ENCODE measurements around the gene SUMO2. TPM values are rescaled to one million over a fixed set of nuclear protein-coding genes. Genes with fewer than 3 reads are reported as not detected.

SUMO2 gene
- total RNA-seq, 2 donors from 2014 or later: 57.9 to 60.1 TPM

GRCh38 chr17:75227729-75228128 lies 45.0 kb upstream of the SUMO2 start:
- ATAC-seq (ENCODE audit: insufficient number of reproducible peaks, low FRiP score, low read depth) (no peak), DNase-seq (ENCODE audit: low spot score) (no peak)
- no peak overlapping the region for H3K27ac ChIP-seq
- H3K4me1 ChIP-seq (ENCODE audit: control insufficient read depth in 1 of 2, low read depth in 2 of 2): no peaks in the 10 kb centered on the region
- TF ChIP-seq CTCF (IDR thresholded peaks at IDR 0.05): no peak
- peaks cover 46% of the 10 kb centered on the region for H3K36me3 ChIP-seq
- H3K9me3 ChIP-seq: no peaks in the 10 kb centered on the region
- no peak overlapping the region for H3K4me3 ChIP-seq
- no peaks in the 10 kb centered on the region for H3K27me3 ChIP-seq (replicated peaks; ENCODE audit: insufficient read depth)

- DNase-seq (ENCODE audit: low spot score): no peak
- H3K4me3 ChIP-seq: no peak overlapping the region
- no peak overlapping the region for H3K27ac ChIP-seq
- no peak for TF ChIP-seq CTCF (IDR thresholded peaks at IDR 0.05)
- ATAC-seq (ENCODE audit: insufficient number of reproducible peaks, low FRiP score, low read depth): no peak
- H3K36me3 ChIP-seq: peaks cover 29% of the 10 kb centered on the region
- no peaks in the 10 kb centered on the region for H3K9me3 ChIP-seq
- H3K4me1 ChIP-seq (ENCODE audit: control insufficient read depth in 1 of 2, low read depth in 2 of 2): no peaks in the 10 kb centered on the region
- no peaks in the 10 kb centered on the region for H3K27me3 ChIP-seq (replicated peaks; ENCODE audit: insufficient read depth)
Measured at GRCh38 chr17:75225016-75225415, 42.3 kb upstream of the SUMO2 start.

GRCh38 chr17:75219815-75220214 lies 37.1 kb upstream of the SUMO2 start:
- TF ChIP-seq CTCF (IDR thresholded peaks at IDR 0.05): no peak
- ATAC-seq (ENCODE audit: insufficient number of reproducible peaks, low FRiP score, low read depth) (no peak), DNase-seq (ENCODE audit: low spot score) (no peak)
- Histone ChIP-seq H3K9me3 (no peaks in the 10 kb centered on the region), H3K4me1 (ENCODE audit: control insufficient read depth in 1 of 2, low read depth in 2 of 2) (no peaks in the 10 kb centered on the region), H3K36me3 (peaks cover 39% of the 10 kb centered on the region), H3K27ac (no peak overlapping the region), H3K27me3 (replicated peaks; ENCODE audit: insufficient read depth) (no peaks in the 10 kb centered on the region), H3K4me3 (no peak overlapping the region)

- Histone ChIP-seq H3K4me1 (ENCODE audit: control insufficient read depth in 1 of 2, low read depth in 2 of 2) (no peaks in the 10 kb centered on the region), H3K36me3 (peaks cover 54% of the 10 kb centered on the region), H3K9me3 (no peaks in the 10 kb centered on the region), H3K4me3 (no peak overlapping the region), H3K27ac (no peak overlapping the region), H3K27me3 (replicated peaks; ENCODE audit: insufficient read depth) (no peaks in the 10 kb centered on the region)
- TF ChIP-seq CTCF (IDR thresholded peaks at IDR 0.05): no peak
- no peak for ATAC-seq (ENCODE audit: insufficient number of reproducible peaks, low FRiP score, low read depth)
- no peak for DNase-seq (ENCODE audit: low spot score)
Measured at GRCh38 chr17:75218131-75218530, 35.4 kb upstream of the SUMO2 start.

- H3K36me3 ChIP-seq: peaks cover 36% of the 10 kb centered on the region
- no peaks in the 10 kb centered on the region for H3K9me3 ChIP-seq
- no peak for TF ChIP-seq CTCF (IDR thresholded peaks at IDR 0.05)
- no peak overlapping the region for H3K4me3 ChIP-seq
- DNase-seq (ENCODE audit: low spot score): no peak
- no peak for ATAC-seq (ENCODE audit: insufficient number of reproducible peaks, low FRiP score, low read depth)
- peaks cover 18 to 20% of the 10 kb centered on the region in 2 donors for H3K4me1 ChIP-seq (ENCODE audit: control insufficient read depth in 1 of 2, low read depth in 2 of 2)
- H3K27ac ChIP-seq: no peak overlapping the region
- no peaks in the 10 kb centered on the region for H3K27me3 ChIP-seq (replicated peaks; ENCODE audit: insufficient read depth)
Measured at GRCh38 chr17:75209061-75209460, 26.3 kb upstream of the SUMO2 start.

All from thoracic aorta (tissue), 2 donors.